HEK293T (cell line): ENCODE results near the gene SMIM38.

ENCODE experiments used
- ARNT ChIP-seq: fragments of 450-650 bp; IDR thresholded peaks from 2 replicates; pipeline ENCODE4 v1.6.1; 2017; ENCODE audit warnings: mild to moderate bottlenecking
- BHLHE40 ChIP-seq: fragments of 450-650 bp; IDR thresholded peaks from 2 replicates; pipeline ENCODE4 v1.6.1; 2016; ENCODE audit warnings: mild to moderate bottlenecking, moderate library complexity, borderline replicate concordance
- ELF4 ChIP-seq: fragments of 450-650 bp; IDR thresholded peaks from 2 replicates; pipeline ENCODE4 v1.6.1; 2017; ENCODE audit warnings: antibody characterized with exemption
- FOXA1 ChIP-seq: fragments of 450-650 bp; IDR thresholded peaks from 2 replicates; pipeline ENCODE4 v1.6.1; 2016; ENCODE audit warnings: mild to moderate bottlenecking
- FOXM1 ChIP-seq: fragments of 450-650 bp; IDR thresholded peaks from 2 replicates; pipeline ENCODE4 v1.6.1; 2017; ENCODE audit warnings: mild to moderate bottlenecking, borderline replicate concordance
- HDGF ChIP-seq: fragments of 450-650 bp; IDR thresholded peaks from 2 replicates; pipeline ENCODE4 v1.6.1; 2017; ENCODE audit warnings: antibody characterized with exemption, borderline replicate concordance
- L3MBTL2 ChIP-seq: fragments of 450-650 bp; conservative IDR thresholded peaks from 2 replicates; pipeline ENCODE4 v1.6.1; 2016; ENCODE audit warnings: mild to moderate bottlenecking
- SP1 ChIP-seq: fragments of 450-650 bp; IDR thresholded peaks from 2 replicates; pipeline ENCODE4 v1.6.1; 2017
- TARDBP ChIP-seq: fragments of 450-650 bp; IDR thresholded peaks from 2 replicates; pipeline ENCODE4 v1.6.1; 2016
- ZNF384 ChIP-seq: fragments of 450-650 bp; IDR thresholded peaks from 2 replicates; pipeline ENCODE4 v1.6.1; 2016

DNA sequence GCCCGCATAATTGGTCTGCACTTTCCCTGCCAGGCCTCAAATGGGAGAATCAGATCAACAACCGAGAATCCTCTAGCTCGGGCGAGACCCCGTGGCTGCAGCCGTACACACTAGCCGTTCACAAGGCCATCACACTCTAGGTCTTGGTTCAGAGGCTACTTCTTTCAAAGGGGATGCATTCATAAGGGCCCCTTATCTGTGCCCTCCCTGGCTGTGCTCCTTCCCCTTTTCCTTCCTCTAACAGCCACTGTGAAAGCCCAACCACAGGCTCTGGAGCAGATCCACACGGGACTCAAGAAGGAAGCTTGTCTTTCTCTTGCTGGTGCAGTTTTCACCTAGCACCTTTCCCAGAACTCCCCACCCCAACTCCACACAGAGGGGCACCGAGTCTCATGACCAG, 24.5 kb downstream of the SMIM38 start:
- TF ChIP-seq BHLHE40 = no peak
- TF ChIP-seq L3MBTL2 = no peak
- TF ChIP-seq SP1 = no peak
- TF ChIP-seq ZNF384 = no peak
- TF ChIP-seq TARDBP = no peak
- no peak for TF ChIP-seq ARNT
- no peak for TF ChIP-seq HDGF
- TF ChIP-seq ELF4 = no peak
- no peak for TF ChIP-seq FOXM1
- no peak for TF ChIP-seq FOXA1
